Measurements from ENCODE around the gene COPS2. TPM values are rescaled to one million over a fixed set of nuclear protein-coding genes. Genes with fewer than 3 reads are reported as not detected.

The COPS2 gene
- total RNA-seq, 3 donors from 2014 or later, result 99.4 to 108 (median 99.8) TPM

Other genes starting within 250 kb of the COPS2 start
- 1 to 10 TPM; 1.7 to 2.3 (median 2.2) TPM for gene SHC4, start 191.7 kb downstream of the COPS2 start, total RNA-seq
- 10 to 100 TPM; 14.9 to 21.6 (median 18.8) TPM for gene SECISBP2L, start 109.2 kb downstream of the COPS2 start, total RNA-seq
- 10 to 100 TPM; 23.0 to 25.6 (median 24.5) TPM for gene GALK2, start 14.6 kb upstream of the COPS2 start, total RNA-seq

Measured in activated T-cell treated with anti-CD3 and anti-CD28 coated beads, Interleukin-2, amount 50 U/mL, for 4 hours (primary cell).